Measurements from ENCODE around the gene VEGFA.

DNA sequence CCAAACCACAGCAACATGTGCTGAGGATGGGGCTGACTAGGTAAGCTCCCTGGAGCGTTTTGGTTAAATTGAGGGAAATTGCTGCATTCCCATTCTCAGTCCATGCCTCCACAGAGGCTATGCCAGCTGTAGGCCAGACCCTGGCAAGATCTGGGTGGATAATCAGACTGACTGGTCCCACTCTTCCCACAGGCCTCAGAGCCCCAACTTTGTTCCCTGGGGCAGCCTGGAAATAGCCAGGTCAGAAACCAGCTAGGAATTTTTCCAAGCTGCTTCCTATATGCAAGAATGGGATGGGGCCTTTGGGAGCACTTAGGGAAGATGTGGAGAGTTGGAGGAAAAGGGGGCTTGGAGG, 1.5 kb upstream of the VEGFA start:
- TF ChIP-seq FOXK2 (IDR thresholded peaks at IDR 0.05) (no peak), BHLHE40 (IDR thresholded peaks at IDR 0.05; ENCODE audit: borderline replicate concordance) (no peak), SUZ12 (IDR thresholded peaks at IDR 0.05) (no peak), HDGF (IDR thresholded peaks at IDR 0.05; ENCODE audit: borderline replicate concordance) (no peak), SP1 (IDR thresholded peaks at IDR 0.05) (no peak), L3MBTL2 (conservative IDR thresholded peaks at IDR 0.05) (no peak), FOXM1 (IDR thresholded peaks at IDR 0.05; ENCODE audit: borderline replicate concordance) (no peak)
- TF ChIP-seq, protein P1, sequence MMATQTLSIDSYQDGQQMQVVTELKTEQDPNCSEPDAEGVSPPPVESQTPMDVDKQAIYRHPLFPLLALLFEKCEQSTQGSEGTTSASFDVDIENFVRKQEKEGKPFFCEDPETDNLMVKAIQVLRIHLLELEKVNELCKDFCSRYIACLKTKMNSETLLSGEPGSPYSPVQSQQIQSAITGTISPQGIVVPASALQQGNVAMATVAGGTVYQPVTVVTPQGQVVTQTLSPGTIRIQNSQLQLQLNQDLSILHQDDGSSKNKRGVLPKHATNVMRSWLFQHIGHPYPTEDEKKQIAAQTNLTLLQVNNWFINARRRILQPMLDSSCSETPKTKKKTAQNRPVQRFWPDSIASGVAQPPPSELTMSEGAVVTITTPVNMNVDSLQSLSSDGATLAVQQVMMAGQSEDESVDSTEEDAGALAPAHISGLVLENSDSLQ (IDR thresholded peaks at IDR 0.05), result no peak

Data from HEK293T (cell line).